Measurements from ENCODE around the gene LDLRAD2.
"Not testable (repeated sequence)": the region's sequence is repeated elsewhere in the genome, so short reads cannot be mapped to it uniquely, and the experiment has no call there.

Gene LDLRAD2

GRCh38 chr1:21783679-21784603 is 28.1 kb upstream of the LDLRAD2 start:
- no peak for DNase-seq

- DNase-seq, result not testable (repeated sequence)
Observed at GRCh38 chr1:21785764-21786163, 26.3 kb upstream of the LDLRAD2 start.

- no peak for DNase-seq
Observed at GRCh38 chr1:21786640-21787039, 25.4 kb upstream of the LDLRAD2 start.

GRCh38 chr1:21793104-21793503 is 19.0 kb upstream of the LDLRAD2 start:
- no peak for DNase-seq

GRCh38 chr1:21794656-21795055 is 17.4 kb upstream of the LDLRAD2 start:
- DNase-seq, result no peak

GRCh38 chr1:21795075-21795474 is 17.0 kb upstream of the LDLRAD2 start:
- DNase-seq, result no peak

GRCh38 chr1:21799730-21800129 is 12.3 kb upstream of the LDLRAD2 start:
- no peak for DNase-seq

GRCh38 chr1:21801100-21801499 is 11.0 kb upstream of the LDLRAD2 start:
- no peak for DNase-seq

GRCh38 chr1:21804536-21804935 is 7.5 kb upstream of the LDLRAD2 start:
- no peak for DNase-seq

- no peak for DNase-seq
Observed at GRCh38 chr1:21813542-21813941, 1.5 kb downstream of the LDLRAD2 start.

- peak in 1 of 2 experiments; percentile 23 for DNase-seq
Observed at GRCh38 chr1:21814241-21814918, 2.3 kb downstream of the LDLRAD2 start.

- no peak for DNase-seq
Observed at GRCh38 chr1:21814981-21815582, 3.0 kb downstream of the LDLRAD2 start.

GRCh38 chr1:21815724-21816321 is 3.8 kb downstream of the LDLRAD2 start:
- DNase-seq, result no peak

- DNase-seq, result no peak
Observed at GRCh38 chr1:21816602-21817302, 4.7 kb downstream of the LDLRAD2 start.

GRCh38 chr1:21818656-21819055 is 6.6 kb downstream of the LDLRAD2 start:
- no peak for DNase-seq

GRCh38 chr1:21820597-21821232 is 8.7 kb downstream of the LDLRAD2 start:
- DNase-seq, result no peak

- no peak for DNase-seq
Observed at GRCh38 chr1:21821385-21822019, 9.4 kb downstream of the LDLRAD2 start.

- DNase-seq, result no peak
Observed at GRCh38 chr1:21822349-21822748, 10.3 kb downstream of the LDLRAD2 start.

GRCh38 chr1:21823206-21823979 is 11.3 kb downstream of the LDLRAD2 start:
- no peak for DNase-seq

GRCh38 chr1:21823980-21824702 is 12.1 kb downstream of the LDLRAD2 start:
- DNase-seq, result no peak

Data from NCI-H524 (cell line).